Measurements from ENCODE around the gene HJURP.

GRCh38 chr2:233838726-233839446 is 15.4 kb downstream of the HJURP start:
- TF ChIP-seq CTCF (IDR thresholded peaks at IDR 0.05) (no peak), POLR2A (IDR thresholded peaks at IDR 0.05; ENCODE audit: low read depth) (no peak), POLR2AphosphoS5 (IDR thresholded peaks at IDR 0.05) (no peak)

Measured in esophagus muscularis mucosa (tissue), 3 donors.